Measurements from ENCODE around the gene PIGH.
A peak's percentile ranks its signal among the peaks of the same experiment; 100 is the strongest.

DNA sequence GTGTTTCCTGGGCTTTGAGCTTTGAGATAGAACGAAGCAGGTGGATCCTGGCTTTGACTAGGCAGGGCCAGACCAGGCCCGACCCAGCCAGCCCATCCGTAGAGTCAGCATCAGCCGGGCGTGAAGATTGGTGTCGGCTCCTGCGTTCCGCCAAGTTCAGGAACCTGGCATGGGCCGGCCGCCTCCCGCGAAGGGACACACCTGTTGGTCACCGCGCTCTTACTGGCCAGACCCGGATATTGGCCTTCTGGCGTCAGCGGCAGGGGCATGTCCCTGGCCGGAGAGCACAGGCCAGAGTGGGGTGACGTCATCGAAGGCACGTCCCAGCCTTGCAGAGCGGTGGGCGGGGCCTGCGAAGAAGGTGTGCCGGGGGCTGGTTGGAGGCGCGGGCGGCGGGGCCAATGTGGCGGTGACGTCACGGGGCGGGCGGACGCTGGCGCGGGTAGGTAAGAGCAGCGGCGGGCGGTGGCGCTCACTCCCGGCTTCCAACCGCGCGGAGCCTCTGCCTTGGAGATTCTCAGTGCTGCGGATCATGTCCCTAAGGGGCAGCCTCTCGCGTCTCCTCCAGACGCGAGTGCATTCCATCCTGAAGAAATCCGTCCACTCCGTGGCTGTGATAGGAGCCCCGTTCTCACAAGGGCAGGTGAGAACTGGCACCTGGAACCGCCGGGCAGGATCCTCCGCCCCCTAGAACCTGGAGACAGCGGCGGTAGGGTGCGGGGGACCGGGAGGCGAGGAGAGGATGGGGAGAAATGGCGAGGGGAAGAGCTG lies 19.6 kb upstream of the PIGH start, which contains the start of gene ARG2:
- TF ChIP-seq EP300 (conservative IDR thresholded peaks at IDR 0.05; ENCODE audit: poor library complexity, severe bottlenecking) (no peak), RAD21 (conservative IDR thresholded peaks at IDR 0.05) (no peak), EZH2 (IDR thresholded peaks at IDR 0.05; ENCODE audit: borderline replicate concordance, insufficient read depth, low read length, poor library complexity, severe bottlenecking) (no peak), MXI1 (conservative IDR thresholded peaks at IDR 0.05; ENCODE audit: poor library complexity, severe bottlenecking) (peak; percentile 72), SMC3 (conservative IDR thresholded peaks at IDR 0.05; ENCODE audit: poor library complexity) (no peak), POLR2AphosphoS5 (IDR thresholded peaks at IDR 0.05) (peak; percentile 99)
- TF ChIP-seq, protein P1, sequence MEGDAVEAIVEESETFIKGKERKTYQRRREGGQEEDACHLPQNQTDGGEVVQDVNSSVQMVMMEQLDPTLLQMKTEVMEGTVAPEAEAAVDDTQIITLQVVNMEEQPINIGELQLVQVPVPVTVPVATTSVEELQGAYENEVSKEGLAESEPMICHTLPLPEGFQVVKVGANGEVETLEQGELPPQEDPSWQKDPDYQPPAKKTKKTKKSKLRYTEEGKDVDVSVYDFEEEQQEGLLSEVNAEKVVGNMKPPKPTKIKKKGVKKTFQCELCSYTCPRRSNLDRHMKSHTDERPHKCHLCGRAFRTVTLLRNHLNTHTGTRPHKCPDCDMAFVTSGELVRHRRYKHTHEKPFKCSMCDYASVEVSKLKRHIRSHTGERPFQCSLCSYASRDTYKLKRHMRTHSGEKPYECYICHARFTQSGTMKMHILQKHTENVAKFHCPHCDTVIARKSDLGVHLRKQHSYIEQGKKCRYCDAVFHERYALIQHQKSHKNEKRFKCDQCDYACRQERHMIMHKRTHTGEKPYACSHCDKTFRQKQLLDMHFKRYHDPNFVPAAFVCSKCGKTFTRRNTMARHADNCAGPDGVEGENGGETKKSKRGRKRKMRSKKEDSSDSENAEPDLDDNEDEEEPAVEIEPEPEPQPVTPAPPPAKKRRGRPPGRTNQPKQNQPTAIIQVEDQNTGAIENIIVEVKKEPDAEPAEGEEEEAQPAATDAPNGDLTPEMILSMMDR (IDR thresholded peaks at IDR 0.05; ENCODE audit: poor library complexity, severe bottlenecking) = peak; percentile 61
- TF ChIP-seq, protein P2, sequence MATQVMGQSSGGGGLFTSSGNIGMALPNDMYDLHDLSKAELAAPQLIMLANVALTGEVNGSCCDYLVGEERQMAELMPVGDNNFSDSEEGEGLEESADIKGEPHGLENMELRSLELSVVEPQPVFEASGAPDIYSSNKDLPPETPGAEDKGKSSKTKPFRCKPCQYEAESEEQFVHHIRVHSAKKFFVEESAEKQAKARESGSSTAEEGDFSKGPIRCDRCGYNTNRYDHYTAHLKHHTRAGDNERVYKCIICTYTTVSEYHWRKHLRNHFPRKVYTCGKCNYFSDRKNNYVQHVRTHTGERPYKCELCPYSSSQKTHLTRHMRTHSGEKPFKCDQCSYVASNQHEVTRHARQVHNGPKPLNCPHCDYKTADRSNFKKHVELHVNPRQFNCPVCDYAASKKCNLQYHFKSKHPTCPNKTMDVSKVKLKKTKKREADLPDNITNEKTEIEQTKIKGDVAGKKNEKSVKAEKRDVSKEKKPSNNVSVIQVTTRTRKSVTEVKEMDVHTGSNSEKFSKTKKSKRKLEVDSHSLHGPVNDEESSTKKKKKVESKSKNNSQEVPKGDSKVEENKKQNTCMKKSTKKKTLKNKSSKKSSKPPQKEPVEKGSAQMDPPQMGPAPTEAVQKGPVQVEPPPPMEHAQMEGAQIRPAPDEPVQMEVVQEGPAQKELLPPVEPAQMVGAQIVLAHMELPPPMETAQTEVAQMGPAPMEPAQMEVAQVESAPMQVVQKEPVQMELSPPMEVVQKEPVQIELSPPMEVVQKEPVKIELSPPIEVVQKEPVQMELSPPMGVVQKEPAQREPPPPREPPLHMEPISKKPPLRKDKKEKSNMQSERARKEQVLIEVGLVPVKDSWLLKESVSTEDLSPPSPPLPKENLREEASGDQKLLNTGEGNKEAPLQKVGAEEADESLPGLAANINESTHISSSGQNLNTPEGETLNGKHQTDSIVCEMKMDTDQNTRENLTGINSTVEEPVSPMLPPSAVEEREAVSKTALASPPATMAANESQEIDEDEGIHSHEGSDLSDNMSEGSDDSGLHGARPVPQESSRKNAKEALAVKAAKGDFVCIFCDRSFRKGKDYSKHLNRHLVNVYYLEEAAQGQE (IDR thresholded peaks at IDR 0.05; ENCODE audit: borderline replicate concordance) = peak; percentile 88
